ENCODE data around the gene SND1. TPM values are rescaled to one million over a fixed set of nuclear protein-coding genes. Genes with fewer than 3 reads are reported as not detected.

SND1 gene
- total and polyA plus RNA-seq, 12 donors = 58.9 to 266 (median 132) TPM

GRCh38 chr7:127726476-127726875 lies 74.5 kb downstream of the SND1 start:
- Histone ChIP-seq H3K27me3 (no peaks in the 10 kb centered on the region), H3K27ac (no peak overlapping the region), H3K4me1 (replicated peaks in 1 of 2) (no peaks in the 10 kb centered on the region), H3K36me3 (replicated peaks in 1 of 2) (peaks cover 0 to 23% of the 10 kb centered on the region in 2 donors), H3K4me3 (no peak overlapping the region), H3K9me3 (replicated peaks in 1 of 3) (no peaks in the 10 kb centered on the region)
- DNase-seq = no peak
- TF ChIP-seq POLR2A (IDR thresholded peaks at IDR 0.05) = no peak
- TF ChIP-seq CTCF (IDR thresholded peaks at IDR 0.05) = no peak
- WGBS, 4 donors = 86 to 97% (median 96%) methylated on average over 3 of the region's 3 CpGs
- intact Hi-C loops (cut with DNase I) = no loop called here

GRCh38 chr7:127730658-127731276 lies 78.8 kb downstream of the SND1 start:
- TF ChIP-seq POLR2A (IDR thresholded peaks at IDR 0.05) (no peak), CTCF (IDR thresholded peaks at IDR 0.05) (no peak)
- DNase-seq = no peak
- Histone ChIP-seq H3K4me3 (no peak overlapping the region), H3K27me3 (no peaks in the 10 kb centered on the region), H3K4me1 (replicated peaks in 1 of 2) (no peaks in the 10 kb centered on the region), H3K27ac (no peak overlapping the region), H3K36me3 (replicated peaks in 1 of 2) (peaks cover 0 to 21% of the 10 kb centered on the region in 2 donors), H3K9me3 (replicated peaks in 1 of 3) (no peaks in the 10 kb centered on the region)
- 92 to 96% (median 95%) methylated on average over 10 to 13 of the region's 13 CpGs for WGBS, 4 donors
- intact Hi-C loops (cut with DNase I) = no loop called here

- TF ChIP-seq CTCF (IDR thresholded peaks at IDR 0.05) (no peak), POLR2A (IDR thresholded peaks at IDR 0.05) (no peak)
- Histone ChIP-seq H3K27ac (no peak overlapping the region), H3K4me1 (replicated peaks in 1 of 2) (no peaks in the 10 kb centered on the region), H3K4me3 (no peak overlapping the region), H3K27me3 (no peaks in the 10 kb centered on the region), H3K36me3 (replicated peaks in 1 of 2) (peaks cover 0 to 21% of the 10 kb centered on the region in 2 donors), H3K9me3 (replicated peaks in 1 of 3) (no peaks in the 10 kb centered on the region)
- DNase-seq = no peak
- 85 to 91% (median 87%) methylated on average over 10 of the region's 10 CpGs for WGBS, 4 donors
- intact Hi-C loops (cut with DNase I) = no loop called here
Measured at GRCh38 chr7:127731431-127732080, 79.6 kb downstream of the SND1 start.

GRCh38 chr7:127732306-127732705 lies 80.3 kb downstream of the SND1 start:
- intact Hi-C loops (cut with DNase I) = no loop called here
- Histone ChIP-seq H3K4me3 (no peak overlapping the region), H3K36me3 (replicated peaks in 1 of 2) (peaks cover 0 to 21% of the 10 kb centered on the region in 2 donors), H3K27me3 (no peaks in the 10 kb centered on the region), H3K9me3 (replicated peaks in 1 of 3) (no peaks in the 10 kb centered on the region), H3K27ac (no peak overlapping the region), H3K4me1 (replicated peaks in 1 of 2) (no peaks in the 10 kb centered on the region)
- DNase-seq = no peak
- TF ChIP-seq CTCF (IDR thresholded peaks at IDR 0.05) (no peak), POLR2A (IDR thresholded peaks at IDR 0.05) (no peak)
- 88 to 94% (median 91%) methylated on average over 2 of the region's 2 CpGs for WGBS, 4 donors
